WTC11 (cell line): Measurements from ENCODE around the gene GP2.

Experiments
- ELF4 ChIP-seq: sonication (generic); formaldehyde crosslinking; IDR thresholded peaks from 2 replicates; pipeline ENCODE4 v1.8.1; 2022; ENCODE audit warnings: low read depth, mild to moderate bottlenecking, moderate library complexity, missing genetic modification reagents
- ESRRA ChIP-seq: sonication (generic); formaldehyde crosslinking; IDR thresholded peaks from 2 replicates; pipeline ENCODE4 v1.8.1; 2022; ENCODE audit warnings: mild to moderate bottlenecking, missing genetic modification reagents, borderline replicate concordance
- JUN ChIP-seq: sonication (generic); formaldehyde crosslinking; IDR thresholded peaks from 2 replicates; pipeline ENCODE4 v1.8.0; 2023; ENCODE audit warnings: mild to moderate bottlenecking, missing genetic modification reagents
- NR1H2 ChIP-seq: sonication (generic); formaldehyde crosslinking; IDR thresholded peaks from 2 replicates; pipeline ENCODE4 v1.9.0; 2021; ENCODE audit warnings: mild to moderate bottlenecking, moderate library complexity, missing genetic modification reagents
- TP53 ChIP-seq: sonication (generic); formaldehyde crosslinking; IDR thresholded peaks from 2 replicates; pipeline ENCODE4 v1.8.1; 2023; ENCODE audit warnings: mild to moderate bottlenecking, missing genetic modification reagents
- ZBTB21 ChIP-seq: sonication (generic); formaldehyde crosslinking; IDR thresholded peaks from 2 replicates; pipeline ENCODE4 v1.8.1; 2023; ENCODE audit warnings: mild to moderate bottlenecking, missing genetic modification reagents, borderline replicate concordance
- TF ChIP-seq, protein P1 (sequence below): fragments of 200-600 bp; IDR thresholded peaks from 2 replicates; pipeline ENCODE4 v1.8.0; 2022; ENCODE audit warnings: antibody characterized with exemption
- TF ChIP-seq, protein P2 (sequence below): sonication (generic); formaldehyde crosslinking; IDR thresholded peaks from 2 replicates; pipeline ENCODE4 v1.8.0; 2023; ENCODE audit warnings: missing genetic modification reagents, mild to moderate bottlenecking, borderline replicate concordance
- TF ChIP-seq, protein P3 (sequence below): sonication (generic); formaldehyde crosslinking; IDR thresholded peaks from 2 replicates; pipeline ENCODE4 v1.8.1; 2023; ENCODE audit warnings: mild to moderate bottlenecking, missing genetic modification reagents, moderate library complexity
- TF ChIP-seq, protein P4 (sequence below): sonication (generic); formaldehyde crosslinking; IDR thresholded peaks from 2 replicates; pipeline ENCODE4 v1.8.0; 2022; ENCODE audit warnings: mild to moderate bottlenecking, missing genetic modification reagents
- TF ChIP-seq, protein P5 (sequence below): sonication (generic); formaldehyde crosslinking; IDR thresholded peaks from 2 replicates; pipeline ENCODE4 v1.8.0; 2022; ENCODE audit warnings: mild to moderate bottlenecking, missing genetic modification reagents
- TF ChIP-seq, protein P6 (sequence below): sonication (generic); formaldehyde crosslinking; IDR thresholded peaks from 2 replicates; pipeline ENCODE4 v1.8.1; 2023; ENCODE audit warnings: mild to moderate bottlenecking, missing genetic modification reagents, borderline replicate concordance

DNA sequence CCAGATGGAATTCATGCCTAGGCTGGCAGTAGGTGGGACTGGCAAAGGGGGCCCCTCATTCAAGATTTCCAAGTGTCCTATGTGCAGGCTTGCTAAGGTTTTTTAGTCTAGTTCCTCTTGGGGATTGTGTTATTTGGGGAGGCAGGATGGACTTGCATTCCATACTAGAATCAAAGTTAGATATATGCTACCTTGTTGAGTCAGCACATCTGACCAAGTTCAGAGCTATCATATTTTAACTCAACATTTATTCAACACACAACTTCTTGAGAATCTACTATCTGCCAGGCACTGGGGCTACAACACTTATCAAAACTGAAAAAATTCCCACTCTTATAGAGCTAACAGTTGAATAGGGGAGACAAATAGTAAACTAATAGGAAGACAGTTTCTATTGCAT is 6.7 kb downstream of the GP2 start:
- TF ChIP-seq, protein P1, sequence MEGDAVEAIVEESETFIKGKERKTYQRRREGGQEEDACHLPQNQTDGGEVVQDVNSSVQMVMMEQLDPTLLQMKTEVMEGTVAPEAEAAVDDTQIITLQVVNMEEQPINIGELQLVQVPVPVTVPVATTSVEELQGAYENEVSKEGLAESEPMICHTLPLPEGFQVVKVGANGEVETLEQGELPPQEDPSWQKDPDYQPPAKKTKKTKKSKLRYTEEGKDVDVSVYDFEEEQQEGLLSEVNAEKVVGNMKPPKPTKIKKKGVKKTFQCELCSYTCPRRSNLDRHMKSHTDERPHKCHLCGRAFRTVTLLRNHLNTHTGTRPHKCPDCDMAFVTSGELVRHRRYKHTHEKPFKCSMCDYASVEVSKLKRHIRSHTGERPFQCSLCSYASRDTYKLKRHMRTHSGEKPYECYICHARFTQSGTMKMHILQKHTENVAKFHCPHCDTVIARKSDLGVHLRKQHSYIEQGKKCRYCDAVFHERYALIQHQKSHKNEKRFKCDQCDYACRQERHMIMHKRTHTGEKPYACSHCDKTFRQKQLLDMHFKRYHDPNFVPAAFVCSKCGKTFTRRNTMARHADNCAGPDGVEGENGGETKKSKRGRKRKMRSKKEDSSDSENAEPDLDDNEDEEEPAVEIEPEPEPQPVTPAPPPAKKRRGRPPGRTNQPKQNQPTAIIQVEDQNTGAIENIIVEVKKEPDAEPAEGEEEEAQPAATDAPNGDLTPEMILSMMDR: no peak
- TF ChIP-seq, protein P2, sequence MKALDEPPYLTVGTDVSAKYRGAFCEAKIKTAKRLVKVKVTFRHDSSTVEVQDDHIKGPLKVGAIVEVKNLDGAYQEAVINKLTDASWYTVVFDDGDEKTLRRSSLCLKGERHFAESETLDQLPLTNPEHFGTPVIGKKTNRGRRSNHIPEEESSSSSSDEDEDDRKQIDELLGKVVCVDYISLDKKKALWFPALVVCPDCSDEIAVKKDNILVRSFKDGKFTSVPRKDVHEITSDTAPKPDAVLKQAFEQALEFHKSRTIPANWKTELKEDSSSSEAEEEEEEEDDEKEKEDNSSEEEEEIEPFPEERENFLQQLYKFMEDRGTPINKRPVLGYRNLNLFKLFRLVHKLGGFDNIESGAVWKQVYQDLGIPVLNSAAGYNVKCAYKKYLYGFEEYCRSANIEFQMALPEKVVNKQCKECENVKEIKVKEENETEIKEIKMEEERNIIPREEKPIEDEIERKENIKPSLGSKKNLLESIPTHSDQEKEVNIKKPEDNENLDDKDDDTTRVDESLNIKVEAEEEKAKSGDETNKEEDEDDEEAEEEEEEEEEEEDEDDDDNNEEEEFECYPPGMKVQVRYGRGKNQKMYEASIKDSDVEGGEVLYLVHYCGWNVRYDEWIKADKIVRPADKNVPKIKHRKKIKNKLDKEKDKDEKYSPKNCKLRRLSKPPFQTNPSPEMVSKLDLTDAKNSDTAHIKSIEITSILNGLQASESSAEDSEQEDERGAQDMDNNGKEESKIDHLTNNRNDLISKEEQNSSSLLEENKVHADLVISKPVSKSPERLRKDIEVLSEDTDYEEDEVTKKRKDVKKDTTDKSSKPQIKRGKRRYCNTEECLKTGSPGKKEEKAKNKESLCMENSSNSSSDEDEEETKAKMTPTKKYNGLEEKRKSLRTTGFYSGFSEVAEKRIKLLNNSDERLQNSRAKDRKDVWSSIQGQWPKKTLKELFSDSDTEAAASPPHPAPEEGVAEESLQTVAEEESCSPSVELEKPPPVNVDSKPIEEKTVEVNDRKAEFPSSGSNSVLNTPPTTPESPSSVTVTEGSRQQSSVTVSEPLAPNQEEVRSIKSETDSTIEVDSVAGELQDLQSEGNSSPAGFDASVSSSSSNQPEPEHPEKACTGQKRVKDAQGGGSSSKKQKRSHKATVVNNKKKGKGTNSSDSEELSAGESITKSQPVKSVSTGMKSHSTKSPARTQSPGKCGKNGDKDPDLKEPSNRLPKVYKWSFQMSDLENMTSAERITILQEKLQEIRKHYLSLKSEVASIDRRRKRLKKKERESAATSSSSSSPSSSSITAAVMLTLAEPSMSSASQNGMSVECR: no peak
- TF ChIP-seq ZBTB21 (CRISPR knock-in tag): no peak
- TF ChIP-seq, protein P3, sequence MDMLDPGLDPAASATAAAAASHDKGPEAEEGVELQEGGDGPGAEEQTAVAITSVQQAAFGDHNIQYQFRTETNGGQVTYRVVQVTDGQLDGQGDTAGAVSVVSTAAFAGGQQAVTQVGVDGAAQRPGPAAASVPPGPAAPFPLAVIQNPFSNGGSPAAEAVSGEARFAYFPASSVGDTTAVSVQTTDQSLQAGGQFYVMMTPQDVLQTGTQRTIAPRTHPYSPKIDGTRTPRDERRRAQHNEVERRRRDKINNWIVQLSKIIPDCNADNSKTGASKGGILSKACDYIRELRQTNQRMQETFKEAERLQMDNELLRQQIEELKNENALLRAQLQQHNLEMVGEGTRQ (CRISPR knock-in tag): no peak
- TF ChIP-seq TP53 (CRISPR knock-in tag): no peak
- TF ChIP-seq, protein P4, sequence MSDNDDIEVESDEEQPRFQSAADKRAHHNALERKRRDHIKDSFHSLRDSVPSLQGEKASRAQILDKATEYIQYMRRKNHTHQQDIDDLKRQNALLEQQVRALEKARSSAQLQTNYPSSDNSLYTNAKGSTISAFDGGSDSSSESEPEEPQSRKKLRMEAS: no peak
- TF ChIP-seq, protein P5, sequence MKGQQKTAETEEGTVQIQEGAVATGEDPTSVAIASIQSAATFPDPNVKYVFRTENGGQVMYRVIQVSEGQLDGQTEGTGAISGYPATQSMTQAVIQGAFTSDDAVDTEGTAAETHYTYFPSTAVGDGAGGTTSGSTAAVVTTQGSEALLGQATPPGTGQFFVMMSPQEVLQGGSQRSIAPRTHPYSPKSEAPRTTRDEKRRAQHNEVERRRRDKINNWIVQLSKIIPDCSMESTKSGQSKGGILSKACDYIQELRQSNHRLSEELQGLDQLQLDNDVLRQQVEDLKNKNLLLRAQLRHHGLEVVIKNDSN: no peak
- no peak for TF ChIP-seq JUN (CRISPR knock-in tag)
- no peak for TF ChIP-seq NR1H2
- TF ChIP-seq ELF4 (CRISPR knock-in tag): no peak
- TF ChIP-seq ESRRA (CRISPR knock-in tag): no peak
- TF ChIP-seq, protein P6, sequence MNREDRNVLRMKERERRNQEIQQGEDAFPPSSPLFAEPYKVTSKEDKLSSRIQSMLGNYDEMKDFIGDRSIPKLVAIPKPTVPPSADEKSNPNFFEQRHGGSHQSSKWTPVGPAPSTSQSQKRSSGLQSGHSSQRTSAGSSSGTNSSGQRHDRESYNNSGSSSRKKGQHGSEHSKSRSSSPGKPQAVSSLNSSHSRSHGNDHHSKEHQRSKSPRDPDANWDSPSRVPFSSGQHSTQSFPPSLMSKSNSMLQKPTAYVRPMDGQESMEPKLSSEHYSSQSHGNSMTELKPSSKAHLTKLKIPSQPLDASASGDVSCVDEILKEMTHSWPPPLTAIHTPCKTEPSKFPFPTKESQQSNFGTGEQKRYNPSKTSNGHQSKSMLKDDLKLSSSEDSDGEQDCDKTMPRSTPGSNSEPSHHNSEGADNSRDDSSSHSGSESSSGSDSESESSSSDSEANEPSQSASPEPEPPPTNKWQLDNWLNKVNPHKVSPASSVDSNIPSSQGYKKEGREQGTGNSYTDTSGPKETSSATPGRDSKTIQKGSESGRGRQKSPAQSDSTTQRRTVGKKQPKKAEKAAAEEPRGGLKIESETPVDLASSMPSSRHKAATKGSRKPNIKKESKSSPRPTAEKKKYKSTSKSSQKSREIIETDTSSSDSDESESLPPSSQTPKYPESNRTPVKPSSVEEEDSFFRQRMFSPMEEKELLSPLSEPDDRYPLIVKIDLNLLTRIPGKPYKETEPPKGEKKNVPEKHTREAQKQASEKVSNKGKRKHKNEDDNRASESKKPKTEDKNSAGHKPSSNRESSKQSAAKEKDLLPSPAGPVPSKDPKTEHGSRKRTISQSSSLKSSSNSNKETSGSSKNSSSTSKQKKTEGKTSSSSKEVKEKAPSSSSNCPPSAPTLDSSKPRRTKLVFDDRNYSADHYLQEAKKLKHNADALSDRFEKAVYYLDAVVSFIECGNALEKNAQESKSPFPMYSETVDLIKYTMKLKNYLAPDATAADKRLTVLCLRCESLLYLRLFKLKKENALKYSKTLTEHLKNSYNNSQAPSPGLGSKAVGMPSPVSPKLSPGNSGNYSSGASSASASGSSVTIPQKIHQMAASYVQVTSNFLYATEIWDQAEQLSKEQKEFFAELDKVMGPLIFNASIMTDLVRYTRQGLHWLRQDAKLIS (CRISPR knock-in tag): no peak
